HPDE6-E6E7 (cell line): Measurements from ENCODE around the gene SLC38A10.
"Not testable (repeated sequence)": the region's sequence is repeated elsewhere in the genome, so short reads cannot be mapped to it uniquely, and the experiment has no call there.

Experiments
- DNase-seq: peaks from one replicate; pipeline ENCODE4 v3.0.0; 2011; ENCODE audit warnings: missing footprints; ENCODE audit errors: extremely low spot score

Gene SLC38A10

DNA sequence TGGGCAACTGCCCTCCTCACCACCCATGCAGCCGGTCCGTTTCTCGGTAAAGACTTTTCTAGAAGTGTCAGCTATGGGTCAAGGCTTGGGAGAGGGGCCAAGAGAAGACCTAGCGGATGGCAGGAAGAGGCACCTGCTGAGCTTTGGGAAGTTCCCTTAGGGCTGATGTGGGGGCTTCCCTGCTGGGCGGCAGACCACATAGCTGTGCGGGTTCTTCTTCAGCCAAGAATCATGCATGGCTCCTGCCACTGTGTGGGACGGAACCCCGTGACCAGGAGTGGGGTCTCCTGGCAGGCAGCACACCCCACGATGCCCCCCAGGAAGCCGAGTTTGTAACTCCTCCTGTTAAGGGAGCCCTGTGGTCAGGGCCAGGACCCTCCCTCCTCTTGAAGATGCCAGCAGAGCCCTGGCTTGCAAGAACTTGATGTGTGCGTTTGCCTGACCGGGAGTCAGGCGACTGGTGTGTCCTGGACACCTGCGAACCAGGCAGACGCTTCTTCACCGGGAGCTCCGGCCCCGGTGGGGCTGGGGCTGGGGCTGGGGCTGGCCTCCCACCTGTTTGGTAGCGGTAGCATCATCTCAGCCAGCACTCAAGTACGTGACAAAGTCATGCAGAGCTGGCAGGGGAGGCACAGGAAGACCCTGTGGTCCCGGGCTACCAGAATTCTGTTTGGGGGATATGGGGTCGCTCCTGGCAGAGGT is 17.7 kb upstream of the SLC38A10 start:
- DNase-seq: no peak

DNA sequence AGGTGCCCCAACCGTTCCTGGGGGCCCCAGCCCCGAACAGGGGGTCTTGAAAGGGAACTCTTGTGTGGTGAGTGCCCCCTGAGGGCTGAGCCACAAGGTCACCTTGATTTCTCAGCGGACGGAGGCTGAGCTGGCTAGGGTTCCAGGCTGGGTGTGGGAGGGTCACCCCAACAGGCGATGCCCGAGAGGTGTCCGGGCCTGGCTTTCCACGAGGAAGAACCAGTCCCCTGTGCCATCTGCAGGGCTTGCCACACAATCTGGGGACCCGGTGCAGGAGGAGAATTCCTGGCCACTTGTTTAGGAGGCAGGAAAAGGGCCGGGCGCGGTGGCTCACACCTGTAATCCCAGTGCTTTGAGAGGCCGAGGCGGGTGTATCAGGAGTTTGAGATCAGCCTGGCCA is 16.8 kb upstream of the SLC38A10 start:
- no peak for DNase-seq

DNA sequence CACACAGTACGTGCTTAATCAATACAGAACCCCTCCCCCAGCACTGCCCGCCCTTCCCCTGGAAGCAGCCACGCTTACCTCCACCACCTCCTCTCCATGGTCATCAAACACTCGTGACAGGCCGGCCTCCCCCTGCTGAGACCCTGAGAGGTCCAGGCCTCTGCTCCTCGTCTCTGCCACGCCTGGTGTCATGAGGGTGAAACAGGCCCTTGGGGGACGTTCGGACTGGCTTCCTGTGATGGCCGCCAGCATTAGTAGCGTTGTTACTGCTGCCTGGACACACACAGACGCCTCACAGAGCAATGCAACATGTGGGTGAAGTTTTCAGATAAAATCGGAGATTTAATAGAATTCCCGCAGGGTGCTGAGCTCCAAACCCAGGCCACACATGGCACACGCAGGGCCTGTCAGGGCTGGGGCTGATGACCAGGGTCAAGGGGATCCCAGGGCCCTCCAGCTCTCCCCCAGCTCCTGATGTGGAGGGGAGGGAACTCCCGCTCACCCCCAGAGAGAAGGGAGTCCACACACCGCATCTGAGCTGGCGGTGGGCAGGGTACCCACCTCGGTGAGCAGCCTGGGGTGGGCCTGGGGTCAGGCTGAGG is 15.9 kb upstream of the SLC38A10 start:
- DNase-seq: no peak

DNA sequence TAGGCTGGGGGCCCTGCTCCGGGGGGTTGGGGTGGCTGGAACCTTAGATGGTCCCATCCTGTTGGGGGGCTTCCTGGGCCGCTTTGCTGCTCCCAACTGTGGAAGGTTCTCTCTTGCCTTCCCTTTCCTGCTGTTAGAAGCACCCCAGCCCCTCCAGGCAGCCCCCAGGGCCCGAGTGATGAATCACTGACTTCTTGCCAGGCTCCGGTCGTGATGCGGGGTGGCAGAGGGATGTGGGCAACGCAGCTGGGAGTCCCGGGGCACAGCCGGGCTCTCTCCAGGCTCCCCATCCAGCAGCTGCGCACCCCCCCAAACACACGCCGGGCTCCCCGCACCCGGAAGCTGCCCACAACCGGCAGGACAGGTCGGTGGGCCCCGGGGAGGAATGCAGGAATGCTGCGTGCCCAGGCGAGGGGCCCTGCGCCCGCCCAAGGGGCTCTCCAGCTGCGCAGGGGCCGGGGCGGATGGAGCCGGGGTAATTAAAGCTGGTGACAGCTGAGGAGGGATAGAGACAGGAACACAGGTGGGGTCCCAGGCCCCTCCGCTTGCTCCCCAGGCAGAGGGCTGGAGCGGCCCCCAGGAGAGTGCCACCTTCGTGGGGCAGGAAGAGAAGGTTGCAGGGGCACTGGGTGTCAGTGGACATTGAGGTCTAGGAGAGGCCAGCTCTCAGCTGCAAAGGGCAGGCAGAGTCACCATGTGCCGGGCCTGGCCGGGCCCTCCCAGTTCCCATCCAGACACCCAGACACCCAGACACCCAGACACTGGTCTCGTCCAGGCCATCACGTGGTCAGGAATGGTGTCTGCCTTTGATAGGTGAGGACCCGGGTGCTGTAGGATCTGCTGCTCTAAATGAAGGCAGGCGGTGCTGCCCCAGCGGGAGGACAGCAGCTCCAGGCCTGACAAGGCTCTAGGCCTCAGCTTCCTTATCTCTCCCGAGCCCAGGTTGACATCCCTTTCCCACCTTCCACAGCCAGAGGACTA is 15.0 kb upstream of the SLC38A10 start:
- no peak for DNase-seq

DNA sequence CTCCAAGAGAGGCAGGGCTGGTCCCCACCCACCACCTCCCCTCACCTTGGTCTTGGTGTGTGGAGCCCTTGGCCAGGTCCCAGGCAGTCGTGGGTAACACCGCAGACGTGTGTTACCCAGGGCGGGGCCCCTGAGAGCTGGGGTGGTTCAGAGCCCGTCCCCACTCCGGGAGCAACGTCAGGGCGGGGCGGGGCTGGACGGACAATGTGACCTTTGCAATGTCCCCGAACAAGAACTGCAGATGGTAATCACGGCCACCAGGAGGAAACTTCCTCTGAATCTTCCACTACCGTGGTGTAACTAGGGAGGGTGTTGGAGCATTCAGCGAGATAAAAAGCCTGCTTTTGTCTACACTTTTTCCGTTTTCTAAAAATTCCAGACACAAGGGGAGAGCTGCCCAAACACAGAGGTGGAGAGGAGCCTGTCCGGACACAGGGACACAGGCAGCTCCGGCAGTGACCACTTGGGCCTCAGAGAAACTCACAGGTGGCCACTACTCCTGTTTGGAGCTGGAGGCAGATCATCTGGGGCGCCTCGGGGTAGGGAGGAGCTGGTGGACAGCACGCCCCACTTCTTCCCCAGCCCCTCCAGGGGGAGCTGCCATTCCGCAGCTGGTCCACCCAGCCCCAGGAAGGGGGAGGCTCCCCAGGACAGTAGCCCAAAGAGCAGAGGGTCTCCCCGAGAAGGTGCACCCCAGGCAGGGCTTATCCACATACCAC is 14.2 kb upstream of the SLC38A10 start:
- no peak for DNase-seq

DNA sequence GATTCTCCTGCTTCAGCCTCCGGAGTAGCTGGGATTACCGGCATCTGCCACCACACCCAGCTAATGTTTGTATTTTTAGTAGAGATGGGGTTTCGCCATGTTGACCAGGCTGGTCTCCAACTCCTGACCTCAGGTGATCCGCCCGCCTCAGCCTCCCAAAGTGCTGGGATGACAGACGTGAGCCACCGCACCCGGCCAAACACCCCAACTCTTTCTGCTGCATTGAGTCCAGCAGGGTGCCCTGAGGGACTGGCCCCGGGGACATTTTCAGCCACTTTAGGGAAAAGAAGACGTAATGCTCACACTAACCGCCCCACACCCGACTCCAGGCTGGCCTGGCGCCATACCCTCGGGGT is 13.7 kb upstream of the SLC38A10 start:
- DNase-seq: not testable (repeated sequence)

DNA sequence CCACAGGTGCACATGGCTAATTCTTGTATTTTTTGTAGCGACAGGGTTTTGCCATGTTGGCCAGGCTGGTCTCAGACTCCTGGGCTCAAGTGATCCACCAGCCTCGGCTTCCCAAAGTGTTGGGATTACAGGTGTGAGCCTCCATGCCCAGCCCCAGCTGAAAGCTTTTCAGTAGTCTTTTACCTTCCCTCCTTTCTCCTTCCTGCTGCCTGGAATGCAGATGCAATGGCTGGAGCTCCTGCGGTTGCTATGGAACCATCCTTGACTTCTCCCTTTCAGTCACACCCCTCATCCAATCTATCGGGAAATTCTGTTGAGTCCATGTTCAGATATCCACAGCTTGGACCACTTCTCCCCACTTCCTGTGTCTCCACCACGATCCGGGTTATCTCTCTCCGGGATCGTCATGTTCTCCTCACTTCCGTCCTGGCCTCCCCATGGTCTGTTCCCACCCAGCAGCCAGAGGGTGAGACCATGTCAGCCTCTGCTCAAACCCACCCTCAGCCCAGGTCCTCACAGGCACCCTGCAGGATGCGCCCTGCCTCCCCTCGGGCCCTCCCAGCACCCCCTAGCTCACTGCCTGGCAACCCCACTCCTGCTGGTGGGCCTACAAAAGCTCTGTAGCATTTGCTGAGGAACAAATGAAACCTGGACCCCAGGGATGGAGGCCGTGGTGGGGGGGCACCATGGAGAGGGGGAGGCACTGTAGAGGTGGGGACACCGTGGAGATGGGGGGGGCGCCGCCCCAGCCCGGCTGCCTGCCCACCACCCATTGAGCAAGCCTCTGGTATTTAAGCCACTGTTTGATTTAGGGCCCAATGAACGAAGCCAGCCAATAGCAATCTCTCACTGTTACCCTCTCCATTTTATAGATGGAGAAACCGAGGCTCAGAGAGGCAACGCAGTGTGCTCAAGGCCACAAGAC is 12.8 kb upstream of the SLC38A10 start:
- no peak for DNase-seq

DNA sequence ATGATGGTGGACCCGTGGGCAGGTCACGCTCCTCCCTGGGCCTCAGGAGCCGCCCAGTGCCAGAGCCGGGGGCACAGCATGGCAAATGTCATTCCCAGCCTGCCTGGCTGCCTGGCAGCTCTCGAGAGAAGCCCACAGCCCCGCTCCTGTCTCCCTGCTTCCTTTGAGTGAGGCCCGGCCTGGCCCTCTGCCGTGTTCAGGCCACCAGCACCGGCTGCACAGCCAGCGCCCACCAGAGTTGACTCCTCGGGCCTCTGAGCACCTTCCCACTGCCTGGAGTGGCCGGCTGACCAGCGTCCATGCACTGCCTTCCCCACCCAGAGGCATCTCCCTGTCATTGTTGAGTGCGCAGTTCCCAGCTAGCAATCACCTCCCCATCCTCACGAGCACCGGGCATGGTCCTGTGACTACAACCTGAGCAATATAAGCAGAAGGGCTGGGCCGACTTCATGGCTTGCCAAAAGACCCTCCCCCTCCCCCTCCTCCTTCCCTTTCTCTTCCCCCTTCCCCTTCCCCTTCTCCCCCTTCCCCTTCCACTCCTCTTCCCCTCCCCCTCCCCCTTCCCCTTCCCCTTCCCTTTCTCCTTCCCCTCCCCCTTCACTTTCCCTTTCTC is 11.9 kb upstream of the SLC38A10 start:
- DNase-seq: no peak

DNA sequence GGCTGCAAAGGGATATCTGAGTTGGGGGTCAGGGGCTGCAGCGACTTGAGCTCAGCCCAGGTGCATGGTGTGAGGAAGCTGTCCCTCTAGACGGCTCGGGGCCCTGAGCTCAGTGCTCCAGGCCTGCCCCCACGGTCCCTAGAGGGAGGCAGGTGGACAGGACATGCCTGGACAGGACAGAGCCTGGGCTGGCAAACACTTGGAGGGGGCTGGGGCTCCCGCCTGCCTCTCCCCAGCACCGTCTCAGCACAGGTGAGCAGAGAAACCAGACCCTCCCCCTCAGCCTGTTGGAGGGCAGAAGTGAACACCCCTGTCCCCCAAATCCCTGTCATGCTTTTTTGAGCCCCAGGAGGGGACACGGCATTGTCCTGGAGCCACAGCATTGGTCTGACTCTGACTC is 11.4 kb upstream of the SLC38A10 start:
- no peak for DNase-seq

DNA sequence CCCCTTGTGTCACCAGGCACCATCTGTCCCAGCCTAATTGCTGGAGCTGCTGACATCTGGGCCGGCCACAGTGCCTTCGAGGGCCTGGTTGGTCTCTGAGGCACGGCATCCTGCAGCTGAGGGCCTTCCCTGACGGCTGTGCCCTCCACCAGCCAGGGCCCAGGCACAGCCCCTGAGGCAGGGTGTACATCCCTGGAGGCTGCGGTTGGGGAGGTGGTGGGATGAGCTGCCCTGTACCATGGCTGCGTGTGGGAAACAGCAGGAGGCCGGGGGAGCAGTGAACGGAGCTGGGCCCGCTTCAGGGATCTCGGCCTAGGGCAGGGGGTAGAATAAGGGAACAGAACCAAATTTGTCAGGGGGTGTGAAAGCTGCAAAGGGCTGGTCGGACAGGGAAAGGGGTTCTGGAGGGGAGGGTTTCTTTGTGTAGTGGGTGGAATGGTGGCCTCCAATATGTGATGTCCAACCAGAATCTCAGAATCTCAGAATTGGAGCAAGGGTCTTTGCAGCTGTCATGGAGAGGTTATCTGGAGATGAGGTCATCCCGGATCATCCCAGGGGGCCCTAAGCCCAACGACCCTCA is 10.0 kb upstream of the SLC38A10 start:
- no peak for DNase-seq

DNA sequence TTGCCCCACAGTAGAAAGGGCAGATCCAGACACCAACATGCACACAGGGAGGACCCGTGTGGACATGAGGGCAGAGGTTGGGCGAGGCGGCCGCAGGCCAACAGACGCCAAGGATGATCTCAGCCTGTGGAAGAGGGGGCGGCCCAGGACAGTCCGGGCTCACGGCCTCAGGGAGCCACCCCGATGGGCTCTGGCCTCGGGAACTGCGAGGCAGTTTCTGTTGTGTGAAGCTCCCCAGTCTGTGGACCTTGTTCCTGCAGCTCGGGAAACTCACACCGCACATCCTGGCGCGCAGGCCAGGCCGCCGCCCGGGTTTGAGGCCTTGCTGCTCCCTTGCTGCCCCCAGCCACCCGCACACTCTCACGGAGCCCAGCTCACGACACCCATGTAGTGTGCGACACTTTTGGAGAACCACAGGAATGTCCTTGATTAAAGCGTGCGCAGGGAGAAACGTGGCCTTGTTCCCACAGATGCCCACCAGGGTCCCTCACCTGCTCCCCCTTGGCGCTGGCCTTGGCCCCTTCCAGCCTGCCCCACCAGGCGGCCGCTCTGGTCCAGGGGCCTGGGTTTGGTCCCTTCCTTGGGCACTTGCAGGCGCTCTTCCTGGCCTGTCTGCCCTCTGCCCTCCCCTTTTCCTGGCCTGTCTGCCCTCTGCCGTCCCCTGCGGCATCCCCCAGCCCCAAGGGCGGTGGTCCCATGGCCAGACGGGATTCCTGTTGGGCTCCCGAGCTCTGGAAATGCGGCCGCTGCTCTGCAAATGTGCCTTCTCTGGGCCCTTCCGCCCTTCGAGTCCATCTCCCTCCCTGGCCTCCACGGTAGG is 9.3 kb upstream of the SLC38A10 start:
- no peak for DNase-seq

DNA sequence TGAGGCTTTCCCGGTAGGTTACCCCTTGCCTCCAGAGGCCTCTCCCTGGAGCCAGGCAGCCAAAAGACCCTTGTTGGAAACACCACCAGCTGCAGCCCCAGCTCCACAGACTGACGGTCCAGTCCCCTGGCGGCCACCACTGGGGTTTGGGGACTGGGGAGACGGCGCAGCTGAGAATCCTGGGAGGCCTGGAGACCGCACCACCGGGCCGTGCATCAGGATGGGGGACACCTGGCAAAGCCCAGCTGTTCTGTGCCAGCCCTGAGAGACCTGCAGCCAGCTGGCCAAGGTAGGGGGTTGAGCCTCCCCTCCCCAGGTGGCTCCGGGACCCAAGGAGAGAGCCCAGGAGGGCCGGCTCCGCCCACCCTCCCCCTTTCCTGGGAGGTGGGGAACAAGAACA is 8.3 kb upstream of the SLC38A10 start:
- no peak for DNase-seq

DNA sequence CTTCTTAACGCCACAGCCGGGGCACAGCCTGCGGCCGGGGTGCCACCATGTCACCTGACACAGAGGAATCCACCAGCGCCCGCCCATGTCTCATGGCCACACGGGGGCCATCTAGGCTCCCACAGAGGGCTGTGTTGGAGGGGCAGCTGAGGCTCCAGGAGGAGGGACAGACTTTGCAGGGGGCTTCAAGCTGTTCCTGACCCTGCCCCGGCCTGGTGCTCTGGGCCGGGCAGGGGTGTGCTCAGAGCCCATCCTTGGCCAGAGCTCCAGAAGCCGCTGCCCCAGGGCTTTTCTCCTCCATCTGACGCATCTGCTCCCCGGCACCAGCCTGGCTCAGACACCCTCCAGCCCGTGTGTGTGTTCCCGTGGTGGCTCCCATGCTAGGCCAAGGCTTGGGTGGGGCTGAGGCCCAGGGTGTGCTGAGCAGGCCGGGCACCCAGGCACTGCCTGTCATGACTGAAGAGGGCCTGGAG is 7.8 kb upstream of the SLC38A10 start:
- DNase-seq: no peak

DNA sequence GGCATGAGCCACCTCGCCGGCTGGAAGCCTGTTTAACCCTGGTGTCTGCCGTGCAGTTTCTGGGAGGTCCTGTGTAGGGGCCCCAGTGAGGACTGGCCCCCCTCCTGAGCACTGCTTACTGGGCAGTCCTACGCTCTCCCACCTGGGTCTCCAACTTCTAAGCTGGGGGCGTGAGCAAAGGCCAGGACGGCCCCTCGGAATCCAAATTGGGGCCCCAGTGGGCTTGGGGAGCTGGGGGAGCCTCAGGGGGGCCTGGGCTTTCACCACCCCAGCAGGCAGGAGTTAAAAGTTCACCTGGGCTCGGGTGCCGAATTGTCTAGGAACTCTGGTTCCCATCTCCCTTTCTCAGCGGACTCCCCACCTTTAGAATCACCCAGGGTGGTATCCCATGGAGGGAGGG is 7.2 kb upstream of the SLC38A10 start:
- no peak for DNase-seq

DNA sequence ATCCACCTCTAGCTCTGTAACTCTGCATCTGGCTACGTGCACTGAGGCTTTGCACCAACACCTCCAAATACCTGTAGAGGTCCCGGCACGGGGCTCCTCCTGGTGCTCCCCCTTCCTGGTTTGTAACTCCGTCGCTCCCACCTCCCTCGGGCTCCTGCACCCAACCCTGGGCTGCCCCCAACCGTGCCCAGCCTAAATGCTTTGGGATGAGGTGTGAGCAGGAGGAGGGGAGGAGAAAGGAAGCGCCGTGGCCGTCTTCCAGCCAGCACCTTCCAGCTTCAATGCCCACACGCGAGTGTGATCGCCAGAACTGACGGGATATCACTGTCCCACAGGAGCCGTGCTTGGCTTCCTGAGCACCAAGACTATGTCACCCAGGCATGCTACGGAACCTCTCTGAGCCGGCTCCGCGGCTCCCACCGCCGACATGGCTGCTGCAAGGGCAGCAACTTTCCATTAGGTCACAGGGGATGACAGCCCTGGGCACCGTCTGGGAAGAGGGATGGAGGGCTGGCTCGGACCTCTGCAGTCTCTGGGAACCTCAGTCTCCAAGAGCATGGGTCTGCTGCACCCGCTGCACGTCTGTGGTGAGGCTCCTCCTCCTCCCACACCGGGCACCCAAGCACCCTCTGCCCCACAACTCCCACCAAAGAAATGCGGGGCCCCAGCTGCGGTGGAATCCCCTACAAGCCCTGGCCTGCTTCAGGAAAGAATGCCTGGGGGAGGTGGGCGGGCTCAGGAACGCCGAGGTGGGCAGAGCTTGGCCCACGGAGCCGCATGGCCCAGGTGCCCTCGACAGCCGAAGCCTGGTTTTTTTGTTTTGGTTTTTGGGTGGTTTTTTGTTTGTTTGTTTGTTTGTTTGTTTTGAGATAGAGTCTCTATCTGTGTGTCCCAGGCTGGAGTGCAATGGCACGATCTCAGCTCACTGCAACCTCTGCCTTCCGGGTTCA is 6.4 kb upstream of the SLC38A10 start:
- DNase-seq: no peak

DNA sequence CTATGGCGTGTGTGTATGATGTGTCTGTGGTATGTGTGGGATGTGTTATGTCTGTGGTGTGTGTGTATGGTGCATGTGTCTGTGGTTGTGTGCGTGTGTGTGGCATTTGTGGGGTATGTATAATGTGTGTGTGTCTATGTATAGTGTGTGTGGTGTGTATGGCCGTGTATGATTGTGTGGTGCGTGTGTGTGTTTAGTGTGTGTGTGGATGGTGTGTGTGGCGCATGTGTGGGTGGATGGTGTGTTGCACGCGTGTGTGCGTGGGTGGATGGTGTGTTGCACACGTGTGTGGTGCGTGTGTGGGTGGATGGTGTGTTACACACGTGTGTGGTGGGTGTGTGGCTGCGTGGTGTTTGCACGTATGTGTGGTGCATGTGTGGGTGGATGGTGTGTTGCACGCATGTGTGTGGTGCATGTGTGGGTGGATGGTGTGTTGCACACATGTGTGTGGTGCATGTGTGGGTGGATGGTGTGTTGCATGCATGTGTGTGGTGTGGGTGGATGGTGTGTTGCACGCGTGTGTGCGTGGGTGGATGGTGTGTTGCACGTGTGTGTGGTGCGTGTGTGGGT is 5.6 kb upstream of the SLC38A10 start:
- DNase-seq: no peak

DNA sequence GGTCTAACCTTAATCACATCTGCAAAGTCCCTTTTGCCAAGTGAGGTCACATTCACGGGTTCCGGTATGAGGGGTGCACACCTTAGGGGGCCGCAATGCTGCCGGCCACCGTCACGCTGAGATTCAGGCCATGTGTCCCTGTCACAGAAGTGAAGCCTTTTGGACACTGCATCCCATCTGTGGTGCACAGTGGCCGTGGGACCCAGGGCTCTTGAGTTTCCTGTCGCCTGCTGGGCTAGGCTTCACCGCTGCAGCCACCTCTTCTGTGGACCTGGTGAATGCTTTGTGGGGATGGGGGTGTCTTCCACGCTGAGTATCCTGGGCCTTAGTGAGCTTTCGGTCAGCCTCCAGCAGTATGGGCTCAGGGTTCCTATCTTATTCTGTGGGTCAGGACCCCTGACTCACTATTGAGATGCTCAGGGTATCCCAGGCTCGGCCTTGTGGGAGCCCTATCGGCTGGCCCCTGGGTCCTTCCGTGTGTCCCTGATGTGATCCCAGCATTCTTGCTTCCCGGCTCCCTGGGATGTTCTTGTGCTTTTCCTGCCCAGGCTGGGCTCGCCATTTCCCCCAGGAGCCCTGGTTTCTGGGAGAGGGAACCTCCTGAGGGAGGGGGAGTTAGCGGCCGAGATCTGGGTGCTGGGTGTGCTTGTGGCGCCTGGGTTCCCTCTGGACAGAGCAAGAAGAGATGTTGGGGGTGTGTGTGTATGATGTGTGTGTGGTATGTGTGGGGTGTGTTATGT is 4.9 kb upstream of the SLC38A10 start:
- no peak for DNase-seq
